Spleen (tissue), 7 donors: ENCODE results near the gene GPATCH1.

Experiments used
- POLR2A ChIP-seq, 3 donors: fragments of 450-650 bp; IDR thresholded peaks; one replicate each; pipeline ENCODE4 v1.5.1; 2017; ENCODE audit warnings: antibody characterized with exemption in 3 of 3, mild to moderate bottlenecking in 1 of 3
- TF ChIP-seq, protein P1 (sequence below), 11 experiments: fragments of 200-600 bp in 7 of 11; fragments of 450-650 bp in 4 of 11; sonication (generic) in 4 of 11; IDR thresholded peaks in 8 of 11; conservative IDR thresholded peaks in 3 of 11; 1 replicate in 7 of 11; 2 replicates in 4 of 11; pipeline versions ENCODE4 v1.4.0 to v1.8.0; 2016 to 2021; ENCODE audit warnings: antibody characterized with exemption in 11 of 11, inconsistent platforms in 4 of 11, mild to moderate bottlenecking in 1 of 11
- donor health status: DM: no; HTN: no; CAD: no; lungs with moderate emphysema.
- donor health status: DM: no; HTN: no; CAD: no.
- donor health status: DM: no; HTN: no; CAD: no.

DNA sequence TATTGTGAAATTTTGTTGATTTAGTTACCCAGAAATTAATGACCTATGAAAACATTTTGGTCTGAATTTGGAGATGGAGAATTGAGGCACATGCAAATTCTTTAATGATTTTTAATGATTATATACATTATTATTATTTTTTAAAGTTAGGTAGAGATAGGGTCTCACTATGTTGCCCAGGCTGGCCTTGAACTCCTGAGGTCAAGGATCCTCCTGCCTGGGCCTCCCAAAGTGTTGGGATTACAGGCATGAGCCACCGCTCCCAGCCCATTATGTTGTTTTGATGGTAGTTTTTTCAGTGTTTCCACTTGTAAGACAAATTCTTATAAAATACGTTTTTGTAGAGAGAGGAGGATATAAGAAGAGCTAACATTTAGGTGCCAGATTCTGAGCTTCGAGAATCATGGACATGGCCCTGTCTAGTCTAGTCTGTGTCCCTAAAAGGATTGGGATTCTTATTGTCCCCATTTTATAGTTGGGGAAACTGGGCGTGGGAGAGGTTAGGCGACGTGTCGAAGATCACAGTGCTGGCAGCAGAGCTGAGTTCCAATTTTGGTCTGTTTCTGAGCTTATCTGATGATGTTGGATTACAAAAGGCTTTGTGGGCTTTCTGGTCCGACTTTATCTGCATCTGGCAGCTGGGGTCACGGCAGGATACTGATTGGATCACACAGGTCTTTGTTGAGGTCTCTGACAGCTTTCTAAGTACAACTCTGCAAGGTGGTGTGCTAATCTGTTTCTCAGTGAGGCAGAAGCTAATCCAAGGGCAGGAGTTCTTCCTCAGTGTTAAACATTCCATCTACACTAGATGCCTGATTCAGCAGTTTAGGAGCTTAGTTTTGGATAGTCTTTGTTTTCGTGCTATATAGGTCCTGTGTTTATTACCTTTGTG, 43.5 kb downstream of the GPATCH1 start:
- TF ChIP-seq, protein P1, sequence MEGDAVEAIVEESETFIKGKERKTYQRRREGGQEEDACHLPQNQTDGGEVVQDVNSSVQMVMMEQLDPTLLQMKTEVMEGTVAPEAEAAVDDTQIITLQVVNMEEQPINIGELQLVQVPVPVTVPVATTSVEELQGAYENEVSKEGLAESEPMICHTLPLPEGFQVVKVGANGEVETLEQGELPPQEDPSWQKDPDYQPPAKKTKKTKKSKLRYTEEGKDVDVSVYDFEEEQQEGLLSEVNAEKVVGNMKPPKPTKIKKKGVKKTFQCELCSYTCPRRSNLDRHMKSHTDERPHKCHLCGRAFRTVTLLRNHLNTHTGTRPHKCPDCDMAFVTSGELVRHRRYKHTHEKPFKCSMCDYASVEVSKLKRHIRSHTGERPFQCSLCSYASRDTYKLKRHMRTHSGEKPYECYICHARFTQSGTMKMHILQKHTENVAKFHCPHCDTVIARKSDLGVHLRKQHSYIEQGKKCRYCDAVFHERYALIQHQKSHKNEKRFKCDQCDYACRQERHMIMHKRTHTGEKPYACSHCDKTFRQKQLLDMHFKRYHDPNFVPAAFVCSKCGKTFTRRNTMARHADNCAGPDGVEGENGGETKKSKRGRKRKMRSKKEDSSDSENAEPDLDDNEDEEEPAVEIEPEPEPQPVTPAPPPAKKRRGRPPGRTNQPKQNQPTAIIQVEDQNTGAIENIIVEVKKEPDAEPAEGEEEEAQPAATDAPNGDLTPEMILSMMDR (IDR thresholded peaks at IDR 0.05 in 8 of 11, conservative IDR thresholded peaks at IDR 0.05 in 3 of 11), result no peak
- no peak for TF ChIP-seq POLR2A (IDR thresholded peaks at IDR 0.05)
